K562 (cell line): ENCODE measurements around the gene ODAD3. TPM values are rescaled to one million over a fixed set of nuclear protein-coding genes. Genes with fewer than 3 reads are reported as not detected.

Experiments
- BACH1 ChIP-seq: fragments of 200-800 bp; sonication (Bioruptor generic); IDR thresholded peaks from 2 replicates; pipeline ENCODE4 v1.6.1; 2016; ENCODE audit warnings: missing genetic modification characterization, missing compliant biosample characterization
- CREB5 ChIP-seq: fragments of 250-450 bp; sonication (Bioruptor Pico); IDR thresholded peaks from 2 replicates; pipeline ENCODE4 v1.5.0; 2020; ENCODE audit warnings: mild to moderate bottlenecking
- ELF2 ChIP-seq: fragments of 250-450 bp; sonication (Bioruptor Pico); IDR thresholded peaks from 2 replicates; pipeline ENCODE4 v1.5.0; 2021; ENCODE audit warnings: mild to moderate bottlenecking
- ELK1 ChIP-seq: sonication (generic); formaldehyde crosslinking; IDR thresholded peaks from 2 replicates; pipeline ENCODE4 v1.8.1; 2022; ENCODE audit warnings: missing genetic modification reagents
- FOXA3 ChIP-seq, 2 experiments: fragments of 450-650 bp in 1 of 2; sonication (generic) in 1 of 2; formaldehyde crosslinking; IDR thresholded peaks in 1 of 2; conservative IDR thresholded peaks in 1 of 2; 2 replicates each; pipeline versions ENCODE4 v1.4.0 to v1.8.0; 2020 to 2022; ENCODE audit warnings: mild to moderate bottlenecking in 2 of 2, missing genetic modification reagents in 1 of 2
- FOXO4 ChIP-seq: fragments of 450-650 bp; formaldehyde crosslinking; IDR thresholded peaks from 2 replicates; pipeline ENCODE4 v1.4.0; 2020; ENCODE audit warnings: mild to moderate bottlenecking, moderate library complexity
- GATA2 ChIP-seq: sonication (generic); formaldehyde crosslinking; IDR thresholded peaks from 2 replicates; pipeline ENCODE4 v1.4.0; 2020; ENCODE audit warnings: mild to moderate bottlenecking, missing genetic modification reagents
- KHSRP ChIP-seq: fragments of 450-650 bp; IDR thresholded peaks from 2 replicates; pipeline ENCODE4 v1.6.1; 2017
- PHF8 ChIP-seq: fragments of 200-600 bp; sonication (generic); IDR thresholded peaks from 2 replicates; pipeline ENCODE4 v1.6.1; 2012; ENCODE audit warnings: mixed run types, mild to moderate bottlenecking, inconsistent platforms, low read length, moderate library complexity, borderline replicate concordance
- RBM22 ChIP-seq: fragments of 200-400 bp; formaldehyde crosslinking; IDR thresholded peaks from 2 replicates; pipeline ENCODE4 v1.6.1; 2018; ENCODE audit warnings: low read length, low read depth; ENCODE audit not compliant: poor library complexity, severe bottlenecking
- RBM39 ChIP-seq: fragments of 200-400 bp; formaldehyde crosslinking; optimal IDR thresholded peaks from 2 replicates; pipeline ENCODE3; 2018; ENCODE audit warnings: low read depth, low read length
- SMARCE1 ChIP-seq: fragments of 450-650 bp; IDR thresholded peaks from 2 replicates; pipeline ENCODE4 v1.7.1; 2016; ENCODE audit warnings: mild to moderate bottlenecking
- STAG1 ChIP-seq: sonication (generic); formaldehyde crosslinking; IDR thresholded peaks from 2 replicates; pipeline ENCODE4 v1.5.0; 2020; ENCODE audit warnings: missing genetic modification reagents, borderline replicate concordance
- STAT5B ChIP-seq: fragments of 250-450 bp; sonication (Bioruptor Pico); IDR thresholded peaks from 2 replicates; pipeline ENCODE4 v1.8.0; 2021; ENCODE audit warnings: mild to moderate bottlenecking, inconsistent platforms
- ZEB2 ChIP-seq: fragments of 450-650 bp; IDR thresholded peaks from 2 replicates; pipeline ENCODE4 v1.6.1; 2016
- ZNF253 ChIP-seq: fragments of 250-450 bp; sonication (Bioruptor Pico); conservative IDR thresholded peaks from 2 replicates; pipeline ENCODE4 v1.6.1; 2021; ENCODE audit warnings: mild to moderate bottlenecking
- ZNF316 ChIP-seq: fragments of 450-650 bp; IDR thresholded peaks from 2 replicates; pipeline ENCODE4 v1.6.1; 2016
- ZNF449 ChIP-seq: fragments of 250-450 bp; sonication (Bioruptor Pico); IDR thresholded peaks from 2 replicates; pipeline ENCODE4 v1.8.0; 2022; ENCODE audit warnings: moderate library complexity, mild to moderate bottlenecking, inconsistent platforms
- ZNF518B ChIP-seq: fragments of 250-450 bp; sonication (Bioruptor Pico); IDR thresholded peaks from 2 replicates; pipeline ENCODE4 v1.5.0; 2021; ENCODE audit warnings: mild to moderate bottlenecking, moderate library complexity
- ZNF696 ChIP-seq: fragments of 250-450 bp; sonication (Bioruptor Pico); conservative IDR thresholded peaks from 2 replicates; pipeline ENCODE4 v1.4.0; 2020; ENCODE audit warnings: mild to moderate bottlenecking, moderate library complexity
- polyA plus RNA-seq, 8 experiments: library from polyadenylated mRNA; depleted of rRNA in 4 of 8; stranded (reverse) in 5 of 8; unstranded in 3 of 8; fragments of >200 nt; fragmentation: Nextera tagmentation in 2 of 8; fragmentation: Illumina TruSeq in 1 of 8; extraction: Ambion mirVana in 2 of 8; extraction: Trizol in 1 of 8; gene quantifications; 2 replicates each; pipeline versions ENCODE4 v1.2.1 to v1.2.3, GENCODE V29; 2011 to 2014; ENCODE audit warnings: inconsistent platforms in 1 of 8, missing spikeins in 1 of 8
- total RNA-seq, 7 experiments: library from RNA; depleted of rRNA in 6 of 7; stranded (reverse); fragments of >200 nt in 6 of 7; fragmentation: Illumina TruSeq in 2 of 7; extraction: Trizol in 2 of 7; gene quantifications; 2 replicates each; pipeline versions ENCODE4 v1.2.1 to v1.2.3, GENCODE V29; 2011 to 2021; ENCODE audit warnings: low replicate concordance in 1 of 7

ODAD3 gene
- total and polyA plus RNA-seq, 9 of the 15 experiments (the other 6 are each of a cell fraction or from before 2014, with no cell fraction given): 0.07 to 0.72 (median 0.14) TPM; not detected in 2

GRCh38 chr19:11435057-11435832 is at the start of gene ODAD3, which contains the start of gene PRKCSH (continued):
- no peak for TF ChIP-seq FOXO4 (CRISPR knock-in tag)
- TF ChIP-seq ELK1 (CRISPR knock-in tag): no peak
- no peak for TF ChIP-seq KHSRP
- TF ChIP-seq ELF2 (CRISPR knock-in tag): peak; percentile 65; the same call in 1 of the 2 replicates
- no peak for TF ChIP-seq ZNF316
- no peak for TF ChIP-seq GATA2 (CRISPR knock-in tag)
- TF ChIP-seq ZNF449 (CRISPR knock-in tag): no peak
- TF ChIP-seq RBM39: no peak
- no peak for TF ChIP-seq FOXA3 (CRISPR knock-in tag; conservative IDR thresholded peaks at IDR 0.05 in 1 of 2, IDR thresholded peaks at IDR 0.05 in 1 of 2)
- TF ChIP-seq ZNF253 (CRISPR knock-in tag): no peak
- TF ChIP-seq STAG1 (CRISPR knock-in tag): no peak
- TF ChIP-seq SMARCE1: no peak
- TF ChIP-seq PHF8: peak; percentile 80; the same call in 1 of the 2 replicates
- TF ChIP-seq ZEB2: no peak
- no peak for TF ChIP-seq STAT5B (CRISPR knock-in tag)
- TF ChIP-seq RBM22: peak; percentile 30
- no peak for TF ChIP-seq CREB5 (CRISPR knock-in tag)
- peak; percentile 79; the same call in 1 of the 2 replicates for TF ChIP-seq BACH1 (tag)
- no peak for TF ChIP-seq ZNF696 (CRISPR knock-in tag)
- TF ChIP-seq ZNF518B (CRISPR knock-in tag): no peak
